GM18498 (cell line): Measurements from ENCODE around the gene CCNE1.

Experiments
- ATAC-seq: cut with Tn5 transposase; IDR thresholded peaks from one replicate; pipeline ENCODE4 v1.9.1; 2021; ENCODE audit warnings: mild to moderate bottlenecking, moderate library complexity; ENCODE audit not compliant: unreplicated experiment

CCNE1 gene

DNA sequence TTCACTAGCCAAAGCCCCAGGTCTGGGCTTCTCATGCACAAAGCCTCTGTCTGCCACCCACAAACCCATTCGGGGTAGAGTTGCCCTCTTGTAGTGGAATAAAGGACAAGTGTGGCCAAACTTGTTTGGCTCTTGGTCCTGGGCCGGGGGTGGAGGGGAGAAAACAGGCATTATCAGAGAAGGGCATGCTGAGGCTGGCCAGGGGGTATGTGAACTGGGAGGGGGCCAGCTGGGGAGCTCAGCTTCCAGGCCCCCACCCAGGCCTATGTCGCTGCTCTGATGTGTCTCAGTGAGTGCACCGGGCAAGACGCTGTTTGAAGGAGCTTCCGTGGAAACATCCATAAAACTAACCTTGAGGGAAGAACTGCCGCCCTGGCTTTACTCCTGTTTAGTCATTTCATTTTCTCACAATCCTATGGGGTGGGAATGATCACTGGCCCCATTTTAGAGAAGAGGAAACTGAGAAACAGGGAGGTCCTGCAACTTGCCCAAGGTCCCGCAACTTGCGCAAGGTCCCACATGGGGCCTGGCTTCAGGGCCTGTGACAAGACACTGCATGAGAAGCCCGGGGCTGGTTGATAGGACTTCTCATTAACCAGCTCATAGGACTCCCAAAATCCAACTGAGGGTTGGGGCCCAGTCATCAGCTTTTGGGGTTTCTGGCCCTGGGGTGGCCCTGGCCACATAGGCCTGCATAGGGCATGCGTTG lies 30.8 kb downstream of the CCNE1 start:
- ATAC-seq, result no peak

DNA sequence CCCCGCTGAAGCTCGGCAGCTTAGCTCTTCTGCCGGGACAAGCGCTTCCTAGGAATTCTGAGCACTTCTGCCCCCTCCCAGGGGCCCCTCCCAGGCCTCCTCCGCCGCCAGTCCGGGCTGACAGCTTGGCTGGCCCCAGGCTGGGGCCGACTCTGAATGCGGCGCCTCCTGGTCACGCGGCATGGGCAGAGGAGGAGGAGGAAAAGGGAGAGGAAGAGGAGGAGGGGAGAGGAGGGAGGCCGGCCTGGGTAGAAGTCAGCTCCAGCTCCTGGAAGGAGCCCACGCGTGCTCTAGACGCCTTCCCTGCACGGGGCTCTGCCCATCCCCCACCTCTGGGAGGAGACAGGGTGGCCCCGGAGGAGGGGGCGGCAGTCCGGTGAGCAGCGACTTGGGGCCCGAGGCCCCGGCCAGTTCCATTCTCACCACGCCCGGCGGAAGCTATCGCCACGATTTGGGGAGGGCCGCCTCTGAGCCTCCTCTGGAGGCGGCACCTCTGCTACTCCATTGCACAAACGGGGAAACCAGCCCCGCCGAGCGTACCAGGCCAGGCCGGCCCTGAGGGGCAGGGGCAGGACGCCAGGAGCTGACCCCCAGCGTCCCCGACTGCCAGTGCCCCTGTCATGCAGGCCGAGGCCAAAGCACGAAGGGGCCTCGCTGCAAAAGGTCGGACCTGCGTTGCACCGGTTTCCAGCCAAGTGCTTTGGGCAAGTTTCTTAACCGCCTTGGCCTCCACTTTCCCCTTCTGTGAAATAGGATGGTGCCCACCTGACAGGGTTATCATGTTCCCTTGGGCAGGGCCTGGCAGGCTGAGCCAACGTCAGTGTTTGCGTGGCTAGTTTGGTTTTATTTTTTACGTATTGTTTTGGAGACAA lies 31.6 kb downstream of the CCNE1 start:
- no peak for ATAC-seq

DNA sequence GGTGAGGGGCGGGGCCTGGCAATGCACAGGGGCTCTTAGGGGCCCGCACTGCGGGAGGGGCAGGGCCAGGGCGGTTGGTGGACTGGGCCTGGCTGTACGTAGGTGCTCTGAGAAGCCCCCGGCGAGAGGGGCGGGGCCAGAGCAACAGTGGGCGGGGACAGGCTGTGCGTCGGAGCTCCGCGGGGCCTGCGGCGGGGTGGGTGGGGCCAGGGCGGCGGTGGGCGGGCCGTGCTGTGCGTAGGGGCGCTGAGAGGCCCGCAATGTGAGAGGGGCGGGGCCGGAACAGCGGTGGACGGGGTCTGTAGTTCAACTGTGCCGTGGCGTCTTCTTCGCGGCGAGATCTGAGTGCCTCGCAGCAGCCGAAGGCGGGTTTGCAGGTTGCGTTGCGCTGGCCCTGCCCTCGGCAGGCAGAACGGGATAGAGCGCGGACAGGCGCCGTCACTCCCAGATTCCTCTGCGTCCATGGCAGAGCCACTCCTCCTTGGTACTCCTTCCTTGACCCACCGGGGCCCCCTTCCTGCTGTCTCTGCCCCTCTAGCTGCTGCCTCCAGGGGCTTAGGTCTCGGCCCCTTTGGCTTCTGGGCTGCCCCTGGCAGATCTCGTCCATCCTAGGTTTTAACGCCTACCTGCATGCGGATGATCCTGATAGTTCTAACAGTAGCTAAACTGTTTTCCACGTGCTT lies 33.2 kb downstream of the CCNE1 start:
- peak; percentile 81 for ATAC-seq

DNA sequence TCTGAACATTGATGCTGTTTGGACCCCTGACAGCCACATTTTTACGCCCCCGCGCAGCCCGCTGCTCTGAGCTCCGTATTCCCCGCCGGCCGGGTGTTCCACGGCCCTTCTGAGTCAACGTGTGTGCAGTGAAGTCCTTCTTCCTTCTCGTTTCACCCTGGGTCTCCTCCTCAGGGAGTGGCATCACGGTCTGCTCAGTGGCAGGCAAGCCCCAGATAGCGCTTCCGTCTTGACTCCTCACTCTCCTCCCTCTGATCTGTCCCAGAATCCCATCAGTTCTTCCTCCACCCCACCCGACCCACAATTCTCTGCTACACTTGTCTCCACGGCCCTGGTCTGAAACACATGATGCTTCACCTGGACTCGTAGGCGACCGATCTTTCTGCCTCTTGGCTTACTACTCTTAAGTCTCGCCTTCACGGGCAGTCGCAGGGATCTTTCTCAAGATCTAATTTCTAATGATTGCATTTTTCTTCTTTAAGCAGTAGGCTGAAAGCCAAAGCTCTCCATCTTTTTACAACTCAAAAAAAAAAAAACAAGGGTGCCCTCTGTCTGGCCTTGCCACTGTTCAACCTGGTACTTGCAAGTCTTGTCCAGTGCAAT lies 33.9 kb downstream of the CCNE1 start:
- ATAC-seq, result no peak

DNA sequence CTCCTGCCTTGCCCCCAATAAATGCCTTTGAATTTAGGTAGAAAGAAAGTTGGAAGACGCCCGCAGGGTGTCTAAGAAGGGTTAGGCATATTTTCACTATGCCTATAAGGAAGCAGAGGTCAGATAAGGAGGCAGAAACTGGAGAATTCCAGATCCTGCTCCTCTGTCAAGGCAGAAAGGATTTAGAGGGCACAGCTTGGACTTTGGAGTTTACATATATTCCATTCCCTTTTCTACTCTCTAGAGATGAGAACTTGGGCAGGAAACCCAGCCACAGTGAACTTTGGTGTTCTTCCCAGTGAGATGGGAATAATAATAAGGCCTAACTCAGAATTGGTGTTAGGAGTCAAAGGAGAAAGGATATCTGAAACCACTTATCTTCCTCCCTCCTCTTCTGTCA lies 37.4 kb downstream of the CCNE1 start:
- ATAC-seq, result no peak

DNA sequence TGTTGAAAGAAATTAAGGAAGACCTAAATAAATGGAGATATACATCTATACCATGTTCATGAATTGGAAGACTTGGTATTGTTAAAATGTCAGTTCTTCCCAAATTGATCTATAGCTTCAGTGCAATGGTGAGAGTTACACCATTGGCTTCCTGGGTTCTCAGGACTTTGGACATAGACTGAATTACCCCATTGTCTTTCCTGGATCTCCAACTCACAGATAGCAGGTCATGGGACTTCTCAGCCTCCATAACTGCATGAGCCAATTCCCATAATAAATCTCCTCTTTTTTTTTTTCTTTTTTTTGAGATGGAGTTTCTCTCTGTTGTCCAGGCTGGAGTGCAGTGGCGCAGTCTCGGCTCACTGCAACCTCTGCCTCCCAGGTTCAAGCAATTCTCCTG lies 38.7 kb downstream of the CCNE1 start:
- no peak for ATAC-seq

DNA sequence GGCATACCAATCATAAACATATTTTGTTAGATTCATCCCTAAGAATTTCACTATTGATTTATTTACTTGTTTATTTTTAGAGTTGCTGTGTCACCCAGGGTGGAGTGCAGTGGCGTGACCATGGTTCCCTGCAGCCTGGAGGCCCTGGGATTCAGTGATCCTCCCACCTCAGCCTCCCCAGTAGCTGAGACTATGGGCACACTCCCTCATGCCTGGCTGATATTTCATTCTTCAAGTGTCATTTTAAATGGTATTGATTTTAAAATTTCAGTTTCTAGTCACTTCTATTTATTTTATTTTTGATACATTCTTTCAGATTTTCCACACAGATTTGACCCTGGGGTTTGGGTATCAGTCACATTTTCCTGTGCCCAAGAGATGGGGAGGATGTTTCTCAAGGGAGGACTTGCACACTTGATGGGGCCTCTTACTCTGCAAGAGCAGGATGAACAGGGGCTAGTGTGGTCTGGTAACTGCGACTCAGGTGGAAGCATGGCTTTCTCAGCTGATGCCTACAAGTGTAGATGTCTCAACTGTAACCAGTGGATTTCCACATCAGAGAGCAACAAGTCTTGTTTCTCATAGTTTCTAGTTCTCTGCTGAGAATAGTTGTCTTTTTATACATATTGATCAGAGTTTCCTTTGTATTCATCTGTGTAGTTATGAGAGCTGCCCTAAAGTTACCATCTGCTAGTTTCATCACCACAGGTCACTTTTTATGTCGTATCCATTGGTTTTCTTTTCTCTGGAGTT lies 40.2 kb downstream of the CCNE1 start:
- ATAC-seq, result peak; percentile 80

DNA sequence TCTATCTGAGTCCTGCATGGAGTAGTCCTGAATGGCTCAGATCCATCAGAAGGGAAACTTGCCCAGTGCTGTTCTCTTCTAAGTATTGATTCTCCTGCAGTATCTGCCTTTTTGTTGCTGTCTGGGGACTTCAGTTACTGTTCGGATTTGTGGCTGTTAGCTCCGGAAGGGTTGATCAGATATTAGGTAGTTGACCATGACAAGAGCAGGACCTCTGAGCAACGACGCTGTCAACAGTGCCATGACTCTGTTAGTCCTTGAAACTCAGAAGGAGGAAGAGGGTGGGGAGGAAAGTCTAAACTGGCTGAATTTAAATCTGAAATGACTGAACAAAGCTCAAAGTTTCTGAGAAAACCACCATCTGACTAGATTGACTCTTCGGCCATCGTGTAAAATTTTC lies 42.2 kb downstream of the CCNE1 start:
- ATAC-seq, result no peak

DNA sequence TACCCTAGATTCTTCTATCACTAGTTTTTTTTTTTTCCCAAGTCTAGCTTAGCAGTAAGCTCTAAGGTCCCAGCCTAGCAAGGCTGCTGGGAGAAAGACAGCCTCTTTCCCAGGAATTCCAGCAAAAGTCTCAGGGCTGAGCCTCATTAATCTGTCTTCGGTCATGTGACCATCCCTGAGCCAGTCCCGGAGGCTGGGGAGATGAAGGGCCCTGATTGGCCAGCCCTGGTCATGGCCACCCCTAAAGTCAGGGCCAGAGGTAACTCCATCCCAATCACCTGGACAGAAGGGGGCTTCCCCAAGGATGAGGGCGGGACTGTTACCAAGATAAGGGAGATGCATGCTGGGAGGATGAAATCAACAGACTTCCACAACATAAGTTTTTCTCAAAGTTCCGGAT lies 43.3 kb downstream of the CCNE1 start:
- ATAC-seq, result no peak

DNA sequence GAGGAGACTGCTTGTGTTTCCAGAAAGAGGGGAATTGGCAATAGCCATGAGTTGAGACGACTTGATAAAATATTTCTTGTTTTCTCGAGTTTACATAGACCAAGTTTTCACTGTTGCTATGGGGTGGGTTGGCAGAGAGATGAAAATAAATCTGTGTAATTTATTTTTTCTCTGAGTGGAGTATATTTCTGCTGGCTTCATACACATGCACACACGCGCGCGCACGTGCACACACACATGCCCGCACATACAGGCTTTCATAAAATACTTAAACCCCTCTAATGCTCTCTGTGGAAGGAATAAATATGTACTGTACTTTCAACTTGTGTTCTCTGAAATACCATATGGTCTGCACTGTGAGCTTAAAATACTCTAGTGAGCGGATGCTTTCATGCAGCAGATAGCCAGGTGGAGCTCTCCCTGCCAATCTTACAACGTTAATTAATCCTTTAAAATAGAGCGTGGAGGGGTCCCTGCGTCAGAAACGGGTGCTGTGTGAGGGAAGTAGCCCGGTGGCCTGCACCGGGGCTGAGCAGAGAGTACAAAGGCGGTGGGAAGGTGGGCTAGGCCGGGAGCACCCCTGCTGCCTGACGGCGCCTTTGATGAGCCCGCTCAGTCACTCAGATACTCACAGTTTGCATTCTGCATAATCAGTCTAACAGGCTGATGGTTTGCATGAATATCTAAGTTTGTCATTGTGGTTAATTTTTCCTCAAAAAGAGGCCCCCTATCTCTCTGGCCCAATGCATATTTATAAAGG lies 44.1 kb downstream of the CCNE1 start:
- no peak for ATAC-seq

DNA sequence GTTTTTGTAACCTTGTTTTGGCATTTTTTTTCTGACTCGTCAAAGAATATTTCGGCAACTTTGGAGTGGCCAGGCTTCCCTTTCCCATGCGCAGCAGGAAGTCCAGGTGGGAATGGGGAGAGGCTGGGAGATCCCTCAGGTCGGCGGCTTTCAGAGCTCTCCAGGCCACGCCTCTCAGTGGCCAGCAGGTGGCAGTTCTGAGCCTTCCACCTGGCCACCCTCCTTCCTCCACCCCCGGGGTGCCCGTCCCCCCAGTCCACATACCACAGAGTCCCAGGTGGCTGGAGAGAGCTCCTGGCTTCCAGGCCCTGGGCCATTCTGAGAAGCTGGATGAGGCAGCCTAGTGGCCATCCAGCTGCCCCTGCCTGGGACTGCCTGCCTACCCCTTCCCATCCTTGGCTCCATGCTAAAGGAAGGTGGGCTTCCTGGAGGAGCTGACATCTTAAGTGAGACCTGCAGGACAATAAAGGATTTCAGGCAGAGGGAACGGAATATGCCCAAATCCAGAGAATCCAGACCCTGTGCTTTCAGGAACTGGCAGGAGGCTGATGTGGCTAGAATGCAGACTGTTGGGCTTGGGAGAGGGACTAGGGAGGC lies 46.3 kb downstream of the CCNE1 start:
- no peak for ATAC-seq

DNA sequence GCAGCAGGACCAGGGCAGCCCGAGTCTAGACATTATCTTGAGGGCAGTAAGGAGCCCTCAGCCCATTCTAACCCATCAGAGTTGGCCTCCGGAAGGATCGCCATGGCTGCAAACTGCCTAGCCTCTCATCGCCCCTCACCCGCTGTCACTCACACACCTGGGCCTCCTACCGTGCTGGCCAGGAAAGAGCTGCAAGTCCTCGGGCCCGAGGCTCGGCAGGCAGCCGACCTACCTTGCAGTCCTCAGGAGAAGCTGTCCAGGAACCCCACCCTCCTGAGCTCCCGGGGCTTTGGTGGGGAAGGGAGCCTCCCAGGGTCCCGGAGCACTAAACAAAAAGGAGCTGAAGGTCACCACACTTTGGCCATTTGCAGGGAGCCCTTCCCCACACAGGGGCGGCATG lies 46.8 kb downstream of the CCNE1 start:
- ATAC-seq, result no peak

DNA sequence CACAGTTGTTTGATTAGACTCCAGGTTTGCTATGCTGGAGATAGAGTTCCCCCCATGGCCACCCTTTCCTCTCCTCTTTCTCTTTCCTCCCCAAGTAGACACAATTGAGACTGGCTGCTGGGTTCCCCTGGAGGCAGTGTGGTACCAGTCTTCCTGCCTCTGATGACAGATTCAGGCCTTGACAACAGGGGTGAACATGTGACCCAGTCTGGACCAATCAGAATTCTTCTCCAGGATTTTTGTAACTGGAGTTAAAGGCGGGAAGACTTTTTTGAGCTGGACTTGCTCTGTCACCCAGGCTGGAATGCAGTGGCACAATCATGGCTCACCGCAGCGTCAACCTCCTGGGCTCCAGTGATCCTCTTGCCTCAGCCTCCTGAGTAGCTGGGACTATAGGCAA lies 48.7 kb downstream of the CCNE1 start:
- ATAC-seq, result no peak

DNA sequence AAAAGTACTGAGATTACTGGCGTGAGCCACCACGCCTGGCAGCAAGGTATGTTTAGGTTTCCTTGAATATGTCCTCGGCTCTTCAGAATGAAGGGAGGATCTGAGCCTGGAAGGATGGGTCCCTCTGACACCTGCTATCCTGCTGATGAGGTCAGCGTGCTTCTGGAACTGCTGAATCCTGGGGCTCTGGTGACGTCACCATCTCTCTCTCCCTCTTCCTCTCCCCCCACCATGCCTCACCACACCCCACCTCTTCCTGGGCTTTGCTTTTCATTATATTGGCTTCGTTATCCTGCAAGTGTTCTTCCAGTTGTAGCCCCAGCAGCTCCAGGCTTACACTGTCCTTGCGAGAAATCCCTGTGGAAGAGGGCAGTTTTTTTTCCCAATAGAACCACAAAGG lies 49.8 kb downstream of the CCNE1 start:
- no peak for ATAC-seq

DNA sequence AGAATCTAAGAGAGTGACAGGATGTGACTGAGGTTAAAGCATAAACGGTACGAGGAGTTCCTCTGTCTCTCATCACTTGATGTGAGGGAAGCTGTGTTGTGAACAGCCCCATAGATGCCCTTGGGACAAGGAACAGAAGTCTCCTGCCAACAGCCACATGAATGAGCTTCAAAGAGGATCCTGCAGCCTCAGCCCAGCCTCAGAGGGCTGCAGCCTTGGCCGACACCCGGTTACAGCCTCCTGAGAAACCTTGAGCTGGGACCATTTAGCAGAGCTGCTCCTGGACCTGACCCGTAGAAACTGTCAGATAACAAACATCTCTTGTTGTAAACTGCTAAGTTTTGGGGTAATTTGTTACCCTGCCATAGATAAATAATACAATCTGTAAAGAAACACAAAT lies 54.2 kb downstream of the CCNE1 start:
- no peak for ATAC-seq

DNA sequence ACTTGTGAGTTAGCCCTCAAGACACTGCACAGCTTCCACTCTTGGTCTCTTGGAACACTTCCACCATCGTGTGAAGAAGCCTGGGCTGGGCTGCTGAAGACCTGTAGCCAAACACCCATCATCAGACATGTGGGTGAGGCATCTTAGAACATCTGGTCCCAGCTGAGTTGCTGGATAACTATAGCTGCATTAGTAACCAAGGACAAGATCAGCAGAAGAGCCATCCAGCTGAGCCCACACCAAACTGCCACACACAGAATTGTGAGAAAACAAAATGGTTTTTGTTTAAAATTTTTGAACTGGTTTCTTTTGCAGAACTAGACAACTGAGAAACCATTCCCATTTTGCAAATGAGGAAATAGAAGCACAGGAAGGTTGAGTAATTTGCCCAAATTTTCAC lies 56.2 kb downstream of the CCNE1 start:
- no peak for ATAC-seq

DNA sequence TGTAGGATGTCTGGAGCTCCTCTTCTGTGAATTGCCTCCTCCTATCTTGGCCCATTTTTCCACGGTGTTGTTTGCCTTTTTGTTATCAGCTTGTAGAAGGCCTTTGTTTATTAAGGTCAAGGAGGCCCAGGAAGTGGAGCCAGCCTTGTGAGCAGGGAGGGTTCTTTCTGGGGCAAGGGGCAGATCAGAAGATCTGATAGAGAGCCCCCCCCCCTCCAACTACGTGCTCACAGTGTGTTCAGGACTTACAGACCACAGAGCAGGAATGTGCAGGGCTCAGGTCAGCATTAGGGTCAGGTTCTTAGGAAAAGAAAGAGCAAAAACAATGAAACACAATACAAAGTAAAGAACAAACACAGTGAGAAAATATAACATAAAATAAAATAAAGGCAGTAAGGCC lies 59.4 kb downstream of the CCNE1 start:
- ATAC-seq, result no peak

DNA sequence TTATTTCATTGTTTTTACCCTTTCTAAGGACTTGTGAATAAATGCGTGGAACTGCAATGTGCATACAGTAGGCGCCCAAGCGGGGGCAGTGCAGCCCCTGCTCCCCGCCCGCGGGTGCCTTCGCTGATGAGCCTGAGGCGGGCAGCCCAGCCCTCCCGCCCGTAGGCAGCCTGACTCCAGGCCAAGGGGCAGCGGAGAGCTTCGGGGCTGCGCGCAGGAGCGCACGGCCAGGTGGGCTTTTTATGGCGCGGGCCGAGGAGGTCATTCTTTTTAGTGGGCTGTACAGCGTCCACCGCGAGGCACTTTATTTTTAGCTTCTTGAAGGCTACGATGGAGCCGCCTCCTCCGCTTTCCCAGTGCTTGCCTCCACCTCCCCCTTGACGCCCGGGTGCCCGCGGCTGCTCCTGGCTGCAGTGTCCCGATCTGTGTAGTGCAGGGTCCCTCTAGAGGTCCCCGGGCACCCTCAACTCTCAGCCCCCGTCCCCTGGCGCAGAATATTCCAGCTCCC lies 60.5 kb downstream of the CCNE1 start:
- no peak for ATAC-seq

DNA sequence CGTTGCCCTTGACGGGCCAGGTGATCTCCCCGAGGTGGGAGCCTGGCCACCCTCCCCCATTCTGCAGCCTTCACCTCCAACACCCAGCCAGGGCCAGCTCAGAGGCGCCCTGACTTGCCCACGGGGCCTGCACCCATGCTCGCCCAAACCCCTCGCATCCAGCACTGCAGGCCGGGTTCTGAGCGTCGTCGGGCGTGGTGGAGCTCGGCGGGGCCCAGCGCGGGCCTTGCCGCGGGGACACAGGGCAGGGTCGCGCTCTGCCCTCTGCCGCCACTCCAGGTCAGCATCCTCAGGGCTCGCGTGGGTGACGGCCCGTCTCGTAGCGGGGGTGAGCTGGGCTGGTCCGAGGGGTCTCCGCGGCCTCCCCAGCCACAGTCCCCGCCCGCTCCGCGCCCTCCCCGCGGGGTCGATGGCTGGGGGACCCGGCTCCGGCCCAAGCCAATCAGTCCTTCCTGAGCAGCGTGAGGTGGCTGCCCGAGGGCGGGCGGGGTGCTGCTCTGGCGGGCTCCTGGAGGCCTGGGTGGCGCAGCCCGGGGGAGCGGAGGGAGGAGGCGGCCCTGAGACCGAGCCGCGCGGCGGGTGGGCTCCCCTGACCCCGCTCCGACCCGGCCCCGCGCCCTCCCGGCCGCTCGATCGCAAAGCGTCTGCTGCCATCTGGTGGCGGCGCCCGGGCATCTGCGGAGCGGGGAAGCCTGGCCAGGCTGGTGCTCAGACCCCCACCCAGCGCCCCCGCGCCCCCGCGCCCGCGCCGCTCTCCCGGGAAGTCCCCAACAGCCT lies 61.4 kb downstream of the CCNE1 start:
- peak; percentile 65 for ATAC-seq
